Body of pancreas (tissue), 4 donors: Measurements from ENCODE around the gene RAD51B. TPM values are rescaled to one million over a fixed set of nuclear protein-coding genes. Genes with fewer than 3 reads are reported as not detected.

Experiments
- ATAC-seq: fragments of 150-250 bp; one replicate; pipeline ENCODE4 v1.9.1; 2016
- DNase-seq, 4 donors: peaks; one replicate each; pipeline ENCODE4 v3.0.0-alpha.2; 2019
- H3K27ac ChIP-seq, 4 donors: fragments of 200-600 bp; sonication (generic); 1 replicate in 3 of 4; 2 replicates in 1 of 4; pipeline versions ENCODE4 v1.5.1 to v1.6.1; 2016 to 2019; ENCODE audit warnings: mild to moderate bottlenecking in 1 of 4, mixed read lengths in 1 of 4, moderate library complexity in 1 of 4
- H3K27me3 ChIP-seq, 2 donors: fragments of 200-600 bp; sonication (generic); one replicate each; pipeline ENCODE4 v1.6.0; 2016; ENCODE audit warnings: mild to moderate bottlenecking in 1 of 2
- H3K36me3 ChIP-seq, 2 donors: fragments of 200-600 bp; sonication (generic); replicated peaks in 1 of 2; 2 replicates each; pipeline ENCODE4 v1.5.1; 2016; ENCODE audit warnings: low read depth in 2 of 2; ENCODE audit not compliant: insufficient read depth in 1 of 2
- H3K4me1 ChIP-seq: fragments of 200-600 bp; sonication (generic); one replicate; pipeline ENCODE4 v1.6.0; 2016
- H3K4me3 ChIP-seq, 2 donors: fragments of 200-600 bp; sonication (generic); 1 replicate in 1 of 2; 2 replicates in 1 of 2; pipeline ENCODE4 v1.5.1; 2016 to 2019
- H3K9me3 ChIP-seq, 3 donors: fragments of 200-600 bp; sonication (generic); 1 replicate in 2 of 3; 2 replicates in 1 of 3; pipeline ENCODE4 v1.5.1; 2016
- CTCF ChIP-seq, 7 experiments: fragments of 450-650 bp in 4 of 7; fragments of 200-600 bp in 3 of 7; sonication (generic) in 3 of 7; IDR thresholded peaks; one replicate each; pipeline ENCODE4 v1.5.1; 2016 to 2019; ENCODE audit warnings: antibody characterized with exemption in 7 of 7
- POLR2A ChIP-seq, 3 donors: fragments of 450-650 bp; IDR thresholded peaks; one replicate each; pipeline ENCODE4 v1.6.1; 2016; ENCODE audit warnings: antibody characterized with exemption in 3 of 3, mild to moderate bottlenecking in 2 of 3
- WGBS, 2 donors: methylation state at CpG; one replicate each; pipeline ENCODE4 v1.1.5; 2017; 5-methylcytosine and 5-hydroxymethylcytosine counted together
- intact Hi-C: fragments of 100-400 bp; cut with DNase I; formaldehyde crosslinking; loops from one replicate; pipeline ENCODE4 v1.15.1; 2023
- total RNA-seq, 2 donors: library from RNA; depleted of rRNA; stranded (reverse); fragments of >200 nt; gene quantifications; one replicate each; pipeline ENCODE4 v1.1.0, GENCODE V29; 2016

Gene RAD51B
- total RNA-seq, 2 donors from 2014 or later = 12.2 to 29.6 TPM

GRCh38 chr14:67798731-67799130 is 20.8 kb upstream of the RAD51B start:
- H3K4me3 ChIP-seq = no peak overlapping the region
- intact Hi-C loops = no loop called here
- H3K36me3 ChIP-seq = peaks cover 0 to 47% of the 10 kb centered on the region in 2 donors
- TF ChIP-seq POLR2A (IDR thresholded peaks at IDR 0.05) (no peak), CTCF (IDR thresholded peaks at IDR 0.05) (no peak)
- no peaks in the 10 kb centered on the region for H3K27me3 ChIP-seq
- no peaks in the 10 kb centered on the region for H3K9me3 ChIP-seq
- ATAC-seq (no peak), DNase-seq (no peak)
- no peak overlapping the region for H3K27ac ChIP-seq
- WGBS, 2 donors = 86 to 89% methylated on average over 20 of the region's 20 CpGs
- no peaks in the 10 kb centered on the region for H3K4me1 ChIP-seq

GRCh38 chr14:67800743-67801142 is 18.8 kb upstream of the RAD51B start:
- intact Hi-C loops = no loop called here
- Histone ChIP-seq H3K4me1 (no peaks in the 10 kb centered on the region), H3K4me3 (no peak overlapping the region), H3K27me3 (no peaks in the 10 kb centered on the region), H3K36me3 (peaks cover 6 to 53% of the 10 kb centered on the region in 2 donors), H3K27ac (no peak overlapping the region), H3K9me3 (no peaks in the 10 kb centered on the region)
- no peak for DNase-seq
- WGBS, 2 donors = 95% methylated on average over 4 of the region's 4 CpGs
- ATAC-seq = no peak
- TF ChIP-seq POLR2A (IDR thresholded peaks at IDR 0.05) (no peak), CTCF (IDR thresholded peaks at IDR 0.05) (no peak)

GRCh38 chr14:67806246-67806645 is 13.3 kb upstream of the RAD51B start:
- H3K36me3 ChIP-seq = peaks cover 11 to 47% of the 10 kb centered on the region in 2 donors
- no peaks in the 10 kb centered on the region for H3K4me1 ChIP-seq
- DNase-seq (no peak), ATAC-seq (no peak)
- H3K27ac ChIP-seq = no peak overlapping the region
- H3K9me3 ChIP-seq = no peaks in the 10 kb centered on the region
- no peak overlapping the region for H3K4me3 ChIP-seq
- intact Hi-C loops = no loop called here
- TF ChIP-seq CTCF (IDR thresholded peaks at IDR 0.05) = no peak
- no peak for TF ChIP-seq POLR2A (IDR thresholded peaks at IDR 0.05)
- no peaks in the 10 kb centered on the region for H3K27me3 ChIP-seq
- whole genome bisulfite sequencing, 2 donors = 75 to 79% methylated on average over 3 of the region's 3 CpGs

GRCh38 chr14:67814821-67815220 is 4.8 kb upstream of the RAD51B start:
- no peaks in the 10 kb centered on the region for H3K9me3 ChIP-seq
- peaks cover 21% of the 10 kb centered on the region for H3K4me1 ChIP-seq
- H3K27ac ChIP-seq = no peak overlapping the region
- no peak overlapping the region for H3K4me3 ChIP-seq
- intact Hi-C loops = no loop called here
- no peak for TF ChIP-seq CTCF (IDR thresholded peaks at IDR 0.05)
- TF ChIP-seq POLR2A (IDR thresholded peaks at IDR 0.05) = no peak
- 53 to 69% methylated on average over 2 of the region's 2 CpGs for WGBS, 2 donors
- ATAC-seq (no peak), DNase-seq (no peak)
- peaks cover 0 to 2% of the 10 kb centered on the region in 2 donors for H3K36me3 ChIP-seq
- H3K27me3 ChIP-seq = no peaks in the 10 kb centered on the region

- Histone ChIP-seq H3K4me3 (peak overlapping the region; percentile 69 to 92), H3K36me3 (peaks cover 0 to 2% of the 10 kb centered on the region in 2 donors), H3K4me1 (peaks cover 23% of the 10 kb centered on the region), H3K27ac (peak overlapping the region in 3 of 4 donors; percentile 75 to 91 (median 78)), H3K27me3 (no peaks in the 10 kb centered on the region), H3K9me3 (no peaks in the 10 kb centered on the region)
- DNase-seq = no peak
- no peak for ATAC-seq
- TF ChIP-seq POLR2A (IDR thresholded peaks at IDR 0.05) (no peak), CTCF (IDR thresholded peaks at IDR 0.05) (no peak)
- intact Hi-C loops = no loop called here
- WGBS, 2 donors = 5% methylated on average over 14 of the region's 14 CpGs
These were observed 3.9 kb upstream of the RAD51B start for GRCh38 chr14:67815573-67816225.
